ENCODE results near the gene ITSN1. TPM values are rescaled to one million over a fixed set of nuclear protein-coding genes. Genes with fewer than 3 reads are reported as not detected.

The ITSN1 gene
- total RNA-seq, 1 donor from 2014 or later: 68.2 TPM

- peaks cover 4% of the 10 kb centered on the region for H3K36me3 Mint-ChIP-seq (ENCODE audit: low read depth, unreplicated experiment)
- H3K27me3 Mint-ChIP-seq (ENCODE audit: unreplicated experiment): peaks cover 2% of the 10 kb centered on the region
- H3K27ac Mint-ChIP-seq (ENCODE audit: unreplicated experiment): peak overlapping the region; percentile 39
- H3K4me3 Mint-ChIP-seq (ENCODE audit: unreplicated experiment): no peak overlapping the region
- peaks cover 43% of the 10 kb centered on the region for H3K4me1 Mint-ChIP-seq (ENCODE audit: unreplicated experiment)
- no peak for DNase-seq (ENCODE audit: low spot score)
- no peaks in the 10 kb centered on the region for H3K9me3 Mint-ChIP-seq (ENCODE audit: unreplicated experiment)
- TF ChIP-seq, protein P1, sequence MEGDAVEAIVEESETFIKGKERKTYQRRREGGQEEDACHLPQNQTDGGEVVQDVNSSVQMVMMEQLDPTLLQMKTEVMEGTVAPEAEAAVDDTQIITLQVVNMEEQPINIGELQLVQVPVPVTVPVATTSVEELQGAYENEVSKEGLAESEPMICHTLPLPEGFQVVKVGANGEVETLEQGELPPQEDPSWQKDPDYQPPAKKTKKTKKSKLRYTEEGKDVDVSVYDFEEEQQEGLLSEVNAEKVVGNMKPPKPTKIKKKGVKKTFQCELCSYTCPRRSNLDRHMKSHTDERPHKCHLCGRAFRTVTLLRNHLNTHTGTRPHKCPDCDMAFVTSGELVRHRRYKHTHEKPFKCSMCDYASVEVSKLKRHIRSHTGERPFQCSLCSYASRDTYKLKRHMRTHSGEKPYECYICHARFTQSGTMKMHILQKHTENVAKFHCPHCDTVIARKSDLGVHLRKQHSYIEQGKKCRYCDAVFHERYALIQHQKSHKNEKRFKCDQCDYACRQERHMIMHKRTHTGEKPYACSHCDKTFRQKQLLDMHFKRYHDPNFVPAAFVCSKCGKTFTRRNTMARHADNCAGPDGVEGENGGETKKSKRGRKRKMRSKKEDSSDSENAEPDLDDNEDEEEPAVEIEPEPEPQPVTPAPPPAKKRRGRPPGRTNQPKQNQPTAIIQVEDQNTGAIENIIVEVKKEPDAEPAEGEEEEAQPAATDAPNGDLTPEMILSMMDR (IDR thresholded peaks at IDR 0.05; ENCODE audit: unreplicated experiment): no peak
Measured at GRCh38 chr21:33731447-33731846, 89.1 kb downstream of the ITSN1 start.

- Mint-ChIP-seq H3K9me3 (ENCODE audit: unreplicated experiment) (no peaks in the 10 kb centered on the region), H3K4me1 (ENCODE audit: unreplicated experiment) (peaks cover 41% of the 10 kb centered on the region), H3K36me3 (ENCODE audit: low read depth, unreplicated experiment) (peaks cover 2% of the 10 kb centered on the region), H3K27ac (ENCODE audit: unreplicated experiment) (no peak overlapping the region), H3K4me3 (ENCODE audit: unreplicated experiment) (no peak overlapping the region), H3K27me3 (ENCODE audit: unreplicated experiment) (peaks cover 2% of the 10 kb centered on the region)
- TF ChIP-seq, protein P1 (IDR thresholded peaks at IDR 0.05; ENCODE audit: unreplicated experiment): no peak
- DNase-seq (ENCODE audit: low spot score): no peak
Measured at GRCh38 chr21:33732038-33732437, 89.7 kb downstream of the ITSN1 start.

DNA sequence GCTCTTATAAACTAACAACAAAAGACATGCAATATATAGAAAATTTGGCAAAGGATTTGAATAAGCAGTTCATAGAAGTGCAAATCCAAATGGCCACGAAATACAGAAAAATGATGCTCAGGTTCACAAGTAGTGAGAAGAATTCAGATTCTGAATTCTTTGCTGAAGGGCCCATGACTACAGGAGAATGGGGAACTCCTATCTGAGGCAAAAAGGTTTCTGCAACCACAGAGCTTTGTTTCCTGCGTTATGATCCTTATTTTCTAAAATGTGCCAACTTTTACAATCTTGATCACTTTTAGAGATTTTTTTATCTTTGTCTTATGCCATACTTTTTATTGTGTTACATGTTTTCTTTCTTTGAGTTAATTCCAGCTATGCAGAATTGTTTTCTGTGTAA lies 91.3 kb downstream of the ITSN1 start:
- H3K27ac Mint-ChIP-seq (ENCODE audit: unreplicated experiment): no peak overlapping the region

DNA sequence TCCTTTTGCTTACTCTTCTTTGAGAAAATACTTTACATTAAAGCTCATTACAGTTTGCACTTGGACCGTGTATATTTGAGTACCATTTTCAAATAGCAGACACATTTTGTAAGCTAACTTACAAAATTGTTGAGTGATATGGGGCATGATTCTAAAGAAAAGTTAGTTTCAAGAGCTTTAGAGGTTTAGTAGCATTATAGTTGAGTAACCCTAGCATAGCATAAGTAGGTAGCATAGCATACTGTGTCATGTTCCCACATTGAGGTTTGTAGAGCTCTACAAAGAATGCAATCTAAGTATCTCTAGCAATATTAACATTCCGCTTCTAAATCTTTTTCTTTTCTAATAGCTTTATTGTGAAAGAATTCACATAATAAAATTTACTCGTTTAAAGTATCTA lies 92.0 kb downstream of the ITSN1 start:
- Mint-ChIP-seq H3K27ac (ENCODE audit: unreplicated experiment) (no peak overlapping the region), H3K27me3 (ENCODE audit: unreplicated experiment) (peaks cover 2% of the 10 kb centered on the region), H3K4me1 (ENCODE audit: unreplicated experiment) (peaks cover 21% of the 10 kb centered on the region), H3K9me3 (ENCODE audit: unreplicated experiment) (no peaks in the 10 kb centered on the region), H3K4me3 (ENCODE audit: unreplicated experiment) (no peak overlapping the region), H3K36me3 (ENCODE audit: low read depth, unreplicated experiment) (peaks cover 4% of the 10 kb centered on the region)
- TF ChIP-seq, protein P1 (IDR thresholded peaks at IDR 0.05; ENCODE audit: unreplicated experiment): no peak
- no peak for DNase-seq (ENCODE audit: low spot score)

More for the DNA sequence above, 91.3 kb downstream of the ITSN1 start:
- TF ChIP-seq, protein P1 (IDR thresholded peaks at IDR 0.05; ENCODE audit: unreplicated experiment): no peak
- Mint-ChIP-seq H3K4me1 (ENCODE audit: unreplicated experiment) (peaks cover 28% of the 10 kb centered on the region), H3K4me3 (ENCODE audit: unreplicated experiment) (no peak overlapping the region), H3K27me3 (ENCODE audit: unreplicated experiment) (peaks cover 2% of the 10 kb centered on the region), H3K36me3 (ENCODE audit: low read depth, unreplicated experiment) (peaks cover 1% of the 10 kb centered on the region), H3K9me3 (ENCODE audit: unreplicated experiment) (no peaks in the 10 kb centered on the region)
- no peak for DNase-seq (ENCODE audit: low spot score)

- TF ChIP-seq, protein P1 (IDR thresholded peaks at IDR 0.05; ENCODE audit: unreplicated experiment): no peak
- H3K4me1 Mint-ChIP-seq (ENCODE audit: unreplicated experiment): peaks cover 18% of the 10 kb centered on the region
- no peak overlapping the region for H3K4me3 Mint-ChIP-seq (ENCODE audit: unreplicated experiment)
- H3K27me3 Mint-ChIP-seq (ENCODE audit: unreplicated experiment): peaks cover 2% of the 10 kb centered on the region
- no peak overlapping the region for H3K27ac Mint-ChIP-seq (ENCODE audit: unreplicated experiment)
- peaks cover 4% of the 10 kb centered on the region for H3K36me3 Mint-ChIP-seq (ENCODE audit: low read depth, unreplicated experiment)
- DNase-seq (ENCODE audit: low spot score): no peak
- no peaks in the 10 kb centered on the region for H3K9me3 Mint-ChIP-seq (ENCODE audit: unreplicated experiment)
Measured at GRCh38 chr21:33734818-33735217, 92.5 kb downstream of the ITSN1 start.
